Measurements from ENCODE around the gene CLN6. TPM values are rescaled to one million over a fixed set of nuclear protein-coding genes. Genes with fewer than 3 reads are reported as not detected.

Gene CLN6
- total and polyA plus RNA-seq, 2 of the 4 experiments (the other 2 are of a cell fraction), result 6.5 to 31.9 TPM

DNA sequence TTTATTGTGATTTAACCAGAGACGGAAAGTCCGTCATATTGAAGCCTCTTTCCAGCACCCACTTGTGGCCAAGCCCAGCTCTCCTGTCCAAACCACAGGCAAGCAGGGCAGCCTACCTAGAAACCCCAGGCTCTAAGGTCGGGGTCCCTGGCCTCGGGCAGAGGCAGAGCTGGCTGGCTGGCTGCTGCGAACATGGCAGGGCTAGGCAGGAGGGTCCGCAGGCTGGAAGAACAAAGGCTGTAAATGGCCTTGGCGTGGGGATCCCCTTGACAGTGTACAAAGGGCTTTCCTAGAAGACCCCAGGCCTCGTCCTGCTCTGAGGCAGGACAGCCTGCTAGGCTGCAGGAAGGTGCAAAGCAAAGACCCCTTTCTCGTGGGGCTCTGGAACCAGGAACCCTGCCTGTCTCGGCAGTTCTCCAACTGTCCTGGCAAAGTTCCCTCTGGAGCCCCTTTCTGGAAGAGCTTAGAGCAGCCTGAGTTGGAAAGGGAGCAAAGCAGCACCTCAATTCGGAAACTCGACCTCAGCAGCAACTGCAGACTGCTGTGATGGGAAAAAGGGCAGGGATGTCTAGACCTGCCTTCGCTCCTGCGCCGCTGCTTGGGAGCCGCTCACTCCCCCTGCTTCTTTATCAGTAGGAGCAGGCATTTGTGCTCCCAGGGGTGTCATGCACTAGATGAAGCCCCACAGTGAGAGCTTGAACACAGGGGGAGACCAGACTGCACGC lies 32.9 kb downstream of the CLN6 start:
- TF ChIP-seq MAFK (IDR thresholded peaks at IDR 0.05; ENCODE audit: low read depth, low read length), result no peak
- TF ChIP-seq, protein P1, sequence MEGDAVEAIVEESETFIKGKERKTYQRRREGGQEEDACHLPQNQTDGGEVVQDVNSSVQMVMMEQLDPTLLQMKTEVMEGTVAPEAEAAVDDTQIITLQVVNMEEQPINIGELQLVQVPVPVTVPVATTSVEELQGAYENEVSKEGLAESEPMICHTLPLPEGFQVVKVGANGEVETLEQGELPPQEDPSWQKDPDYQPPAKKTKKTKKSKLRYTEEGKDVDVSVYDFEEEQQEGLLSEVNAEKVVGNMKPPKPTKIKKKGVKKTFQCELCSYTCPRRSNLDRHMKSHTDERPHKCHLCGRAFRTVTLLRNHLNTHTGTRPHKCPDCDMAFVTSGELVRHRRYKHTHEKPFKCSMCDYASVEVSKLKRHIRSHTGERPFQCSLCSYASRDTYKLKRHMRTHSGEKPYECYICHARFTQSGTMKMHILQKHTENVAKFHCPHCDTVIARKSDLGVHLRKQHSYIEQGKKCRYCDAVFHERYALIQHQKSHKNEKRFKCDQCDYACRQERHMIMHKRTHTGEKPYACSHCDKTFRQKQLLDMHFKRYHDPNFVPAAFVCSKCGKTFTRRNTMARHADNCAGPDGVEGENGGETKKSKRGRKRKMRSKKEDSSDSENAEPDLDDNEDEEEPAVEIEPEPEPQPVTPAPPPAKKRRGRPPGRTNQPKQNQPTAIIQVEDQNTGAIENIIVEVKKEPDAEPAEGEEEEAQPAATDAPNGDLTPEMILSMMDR (conservative IDR thresholded peaks at IDR 0.05; ENCODE audit: low read depth, low read length), result no peak
- TF ChIP-seq ELK1 (IDR thresholded peaks at IDR 0.05; ENCODE audit: borderline replicate concordance, low read depth, low read length), result no peak
- no peak for TF ChIP-seq FOS (IDR thresholded peaks at IDR 0.05; ENCODE audit: low read depth, low read length)
- no peak for TF ChIP-seq POLR2A (IDR thresholded peaks at IDR 0.05; ENCODE audit: low read depth, low read length)
- no peak for TF ChIP-seq CHD1 (IDR thresholded peaks at IDR 0.05; ENCODE audit: low read depth, low read length)
- TF ChIP-seq SMC3 (IDR thresholded peaks at IDR 0.05; ENCODE audit: low read depth, low read length), result no peak
- no peak for TF ChIP-seq RFX5 (IDR thresholded peaks at IDR 0.05; ENCODE audit: low read depth, low read length)
- no peak for TF ChIP-seq MXI1 (IDR thresholded peaks at IDR 0.05; ENCODE audit: borderline replicate concordance, low read depth, low read length)
- TF ChIP-seq CEBPB (IDR thresholded peaks at IDR 0.05; ENCODE audit: low read depth, low read length), result no peak
- TF ChIP-seq RAD21 (IDR thresholded peaks at IDR 0.05; ENCODE audit: low read length), result no peak
- no peak for TF ChIP-seq RCOR1 (IDR thresholded peaks at IDR 0.05; ENCODE audit: insufficient replicate concordance, low read length)
- TF ChIP-seq USF2 (IDR thresholded peaks at IDR 0.05; ENCODE audit: low read depth, low read length), result no peak
- TF ChIP-seq MAZ (IDR thresholded peaks at IDR 0.05; ENCODE audit: borderline replicate concordance, low read depth, low read length), result no peak
- TF ChIP-seq BHLHE40 (IDR thresholded peaks at IDR 0.05; ENCODE audit: low read depth, low read length), result no peak
- no peak for TF ChIP-seq NFE2L2 (IDR thresholded peaks at IDR 0.05; ENCODE audit: low read depth, low read length)
- no peak overlapping the region for H3K56ac ChIP-seq (ENCODE audit: extremely low read depth, insufficient read depth, low read length)
- no peak overlapping the region for H3K9ac ChIP-seq (ENCODE audit: low read depth, low read length)
- POLR2A ChIA-PET (ENCODE audit: unreplicated experiment), result no interaction called here
- H3K9me3 ChIP-seq (ENCODE audit: control insufficient read depth, insufficient read depth, low read length), result no peaks in the 10 kb centered on the region
- no peak overlapping the region for H2AK9ac ChIP-seq (replicated peaks; ENCODE audit: low read depth, low read length, poor library complexity)
- no peak overlapping the region for H3K18ac ChIP-seq (ENCODE audit: low read depth, low read length)
- 85% methylated on average over 9 of the region's 17 CpGs; no CpG with 5 or more reads in 1 of the 2 experiments for WGBS, 2 experiments (ENCODE audit: extremely low coverage in 2 of 2, insufficient read length in 1 of 2)
- no peak overlapping the region for H2AK5ac ChIP-seq (ENCODE audit: low read depth, low read length)
- H3K4me3 ChIP-seq (ENCODE audit: insufficient read depth, low read depth, low read length), result no peak overlapping the region
- H4K91ac ChIP-seq (ENCODE audit: insufficient read depth, low read depth, low read length), result no peak overlapping the region
- no peak overlapping the region for H2BK15ac ChIP-seq (ENCODE audit: low read depth, low read length)
- H2BK20ac ChIP-seq (ENCODE audit: low read depth, low read length), result no peak overlapping the region
- H3K9me1 ChIP-seq (ENCODE audit: insufficient read depth, low read length), result peaks cover 9% of the 10 kb centered on the region
- no TSS peak for BruUV-seq (replicated peaks)
- dilution Hi-C loops (cut with HindIII; ENCODE audit: low sequenced_read_pairs, unreplicated experiment), result no loop called here
- no peak overlapping the region for H4K8ac ChIP-seq (ENCODE audit: low read depth in 2 of 2, low read length in 2 of 2)
- H2BK5ac ChIP-seq (ENCODE audit: low read depth, low read length, poor library complexity, severe bottlenecking), result no peak overlapping the region
- intact Hi-C loops (cut with micrococcal nuclease), result no loop called here
- no peak overlapping the region for H3K14ac ChIP-seq (replicated peaks; ENCODE audit: low read depth, low read length)
- H2BK120ac ChIP-seq (ENCODE audit: low read depth, low read length), result no peak overlapping the region
- no peak overlapping the region for H4K5ac ChIP-seq (ENCODE audit: low read depth, low read length)
- no peak overlapping the region for H2AFZ ChIP-seq (replicated peaks; ENCODE audit: low read length, poor library complexity)
- in situ Hi-C loops (cut with MboI; ENCODE audit: low sequenced_read_pairs), result no loop called here
- peaks cover 0 to 5% of the 10 kb centered on the region in 2 experiments; a peak in 2 of 4 replicates for H3K79me1 ChIP-seq (ENCODE audit: low read depth in 1 of 2, low read length in 2 of 2)
- no peak overlapping the region for H3K27ac ChIP-seq (ENCODE audit: insufficient read depth, low read length)
- H3K4me1 ChIP-seq (ENCODE audit: control insufficient read depth, insufficient read depth, low read length), result peaks cover under 1% of the 10 kb centered on the region; the same call in 1 of the 2 replicates
- CTCF ChIA-PET, result no interaction called here
- H3K27me3 ChIP-seq (ENCODE audit: control insufficient read depth, insufficient read depth, low read length), result no peaks in the 10 kb centered on the region
- H3K23ac ChIP-seq (ENCODE audit: low read depth, low read length), result no peak overlapping the region
- H3K4me2 ChIP-seq (ENCODE audit: low read depth, low read length), result no peak overlapping the region
- DNase-seq, result no peak
- ATAC-seq (ENCODE audit: low read depth), result no peak
- no peak overlapping the region for H3K4ac ChIP-seq (ENCODE audit: low read depth, low read length)
- peaks cover 3% of the 10 kb centered on the region; the same call in 1 of the 2 replicates for H4K20me1 ChIP-seq (ENCODE audit: insufficient read depth, low read length)
- H3K36me3 ChIP-seq (ENCODE audit: control insufficient read depth, insufficient read depth, low read length), result peaks cover 12% of the 10 kb centered on the region
